Renal cortical epithelial cell (primary cell): ENCODE measurements around the gene PCYT1A. TPM values are rescaled to one million over a fixed set of nuclear protein-coding genes. Genes with fewer than 3 reads are reported as not detected.
"Not testable (repeated sequence)": the region's sequence is repeated elsewhere in the genome, so short reads cannot be mapped to it uniquely, and the experiment has no call there.

ENCODE experiments used
- DNase-seq: peaks from one replicate; pipeline ENCODE4 v3.0.0-alpha.2; 2011; ENCODE audit warnings: low read depth
- total RNA-seq: library from RNA; depleted of rRNA; stranded (reverse); fragments of >200 nt; gene quantifications from 2 replicates; pipeline ENCODE4 v1.2.3, GENCODE V29; 2014

PCYT1A gene
- total RNA-seq, 1 donor from 2014 or later, result 73.6 TPM

DNA sequence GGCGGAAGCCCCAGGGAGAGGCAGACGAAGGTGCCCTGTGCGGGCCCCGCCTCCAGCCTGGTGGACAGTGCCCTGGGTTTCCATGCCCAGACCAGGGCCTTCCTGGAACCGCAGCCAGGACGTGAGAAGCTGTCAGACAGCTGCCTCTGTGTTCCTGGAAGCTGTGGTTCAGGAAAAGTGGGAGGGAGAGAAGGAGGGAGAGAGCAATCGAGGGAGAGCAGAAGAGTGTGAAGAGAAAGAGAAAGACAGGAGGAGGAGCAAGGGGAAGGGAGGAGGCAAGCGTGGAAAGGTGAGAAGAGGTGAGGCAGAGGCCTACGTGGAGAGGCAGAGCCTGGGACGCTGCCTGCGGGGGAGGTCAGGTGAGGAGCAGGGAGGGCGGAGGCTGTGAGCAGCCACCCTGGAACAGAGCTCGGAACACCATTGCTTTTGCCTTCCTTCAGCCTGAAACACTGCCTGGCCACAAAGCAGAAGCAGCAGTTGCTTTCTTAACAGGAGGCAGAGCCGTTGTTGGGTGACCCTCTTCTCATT, 94.9 kb downstream of the PCYT1A start:
- no peak for DNase-seq

DNA sequence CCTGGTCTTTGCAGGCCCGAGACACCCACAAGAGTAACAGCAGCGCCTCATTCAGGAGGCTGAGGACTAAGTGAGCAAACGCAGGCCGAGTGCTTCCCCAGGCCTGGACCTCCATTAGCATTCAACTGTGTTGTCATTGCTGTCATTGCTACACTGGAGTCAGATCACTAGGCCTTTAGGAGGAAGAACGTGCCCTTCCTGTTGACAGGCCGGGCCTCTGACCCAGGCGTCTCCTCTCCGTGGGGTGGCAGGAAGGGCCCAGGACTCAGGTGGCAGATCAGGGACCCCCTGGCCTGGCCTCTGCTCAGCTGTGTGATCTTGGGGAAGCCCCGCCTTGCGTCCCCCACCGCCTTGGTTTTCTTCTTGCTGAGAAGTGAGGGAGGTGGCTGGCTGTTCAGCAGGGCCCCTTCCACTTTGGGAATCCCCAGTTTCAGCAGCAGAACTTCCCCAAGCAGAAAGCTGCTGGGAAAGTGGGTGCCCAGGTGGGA, 95.4 kb downstream of the PCYT1A start:
- no peak for DNase-seq

DNA sequence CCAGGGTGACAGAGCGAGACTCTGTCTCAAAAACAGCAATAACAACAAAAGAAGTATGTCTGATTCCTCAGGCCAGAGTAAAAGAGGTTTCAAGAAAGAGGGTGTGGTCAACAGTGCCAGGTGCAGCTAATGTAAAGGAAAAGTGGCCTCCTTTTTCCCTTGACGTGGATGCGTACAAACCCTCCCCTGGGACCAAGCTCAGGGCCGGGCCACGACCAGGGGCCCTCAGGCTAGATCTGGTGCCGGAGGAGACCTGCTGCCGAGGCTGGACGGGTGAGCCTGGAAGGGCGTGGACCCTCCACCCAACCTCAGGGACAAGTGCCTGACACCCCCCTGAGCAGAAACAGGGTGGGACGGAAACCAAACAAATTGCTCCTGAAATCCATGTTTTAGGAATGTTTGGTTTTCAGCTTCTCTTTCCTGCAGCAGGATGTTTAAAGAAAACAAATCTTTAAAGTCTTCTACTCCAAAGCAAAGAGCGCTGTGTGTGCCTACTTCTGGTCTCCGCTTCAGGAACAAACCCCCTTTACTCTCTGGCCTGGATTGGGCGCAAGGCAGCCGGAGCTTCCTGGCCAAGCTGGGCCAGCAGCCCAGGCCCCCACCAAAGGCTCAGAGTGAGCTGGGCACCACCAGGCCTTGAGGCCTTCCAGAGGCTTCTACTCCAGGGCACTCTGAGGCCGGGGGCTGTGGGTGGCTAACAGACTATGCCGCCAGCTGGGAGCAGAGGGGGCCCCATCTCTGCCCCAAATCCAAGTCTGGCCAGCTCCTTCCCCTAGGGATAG, 97.8 kb downstream of the PCYT1A start:
- no peak for DNase-seq

DNA sequence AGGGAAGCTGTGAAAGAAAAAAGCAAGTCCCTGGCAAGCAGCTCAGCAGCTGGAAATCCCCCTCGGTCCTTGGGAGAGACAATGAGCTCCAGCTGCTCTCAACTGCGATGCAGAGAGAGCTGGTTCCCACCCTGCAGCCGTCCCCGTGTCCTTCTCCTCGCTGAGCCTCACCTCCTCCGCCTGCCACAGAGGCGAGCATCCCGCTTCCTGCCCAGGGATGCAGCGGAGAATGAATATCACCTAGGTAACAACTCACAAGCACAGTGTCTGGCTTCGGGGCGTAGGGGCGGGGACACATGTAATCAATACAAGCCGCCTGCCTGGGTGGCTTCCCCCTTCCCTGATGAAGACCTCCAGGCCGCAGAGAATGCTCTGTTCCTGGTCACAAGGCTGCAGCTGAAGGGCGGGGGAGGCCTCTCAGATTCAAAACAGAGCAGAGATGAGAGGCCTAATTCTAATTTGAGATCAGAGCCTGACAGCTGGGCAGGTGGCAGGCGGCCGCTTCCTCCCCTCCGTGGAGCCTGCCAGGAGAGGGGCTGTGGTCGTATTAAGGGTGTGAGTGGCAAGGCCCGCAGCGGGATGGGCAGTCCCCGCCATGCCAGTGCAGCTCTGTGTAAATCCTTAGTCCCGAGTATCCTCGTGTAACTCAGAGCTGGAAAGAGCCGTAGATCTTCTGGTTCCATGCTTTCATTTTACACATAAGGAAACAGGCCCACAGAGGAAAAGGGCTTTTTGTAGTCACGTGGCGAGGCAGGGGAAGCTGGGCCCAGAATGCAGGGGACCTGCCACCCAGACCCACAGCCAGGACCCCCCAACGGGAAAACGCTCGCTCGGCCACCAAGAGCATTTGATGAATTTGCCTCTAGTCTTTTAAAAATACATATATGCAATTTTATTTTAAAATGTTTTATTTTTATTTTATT, 100.6 kb downstream of the PCYT1A start:
- no peak for DNase-seq

DNA sequence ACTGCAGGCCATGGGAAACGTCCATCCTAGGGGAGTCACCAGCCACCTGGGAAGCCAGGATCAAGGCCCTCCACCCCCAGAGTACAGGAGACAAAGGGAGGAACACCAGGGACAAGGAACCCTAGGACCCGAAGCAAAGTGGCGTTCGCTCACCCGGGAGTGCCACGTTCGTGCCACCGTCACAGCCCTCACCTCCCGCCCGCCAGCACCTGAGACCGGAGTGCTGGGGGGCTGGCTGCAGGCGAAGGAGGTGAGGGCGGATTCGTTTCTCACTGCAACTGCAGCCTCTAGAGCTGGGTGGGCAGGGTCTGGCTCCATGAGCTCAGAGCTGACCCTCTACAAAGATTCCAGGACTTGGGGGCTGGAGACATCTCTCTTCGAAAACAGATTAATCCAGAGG, 102.6 kb downstream of the PCYT1A start:
- no peak for DNase-seq

DNA sequence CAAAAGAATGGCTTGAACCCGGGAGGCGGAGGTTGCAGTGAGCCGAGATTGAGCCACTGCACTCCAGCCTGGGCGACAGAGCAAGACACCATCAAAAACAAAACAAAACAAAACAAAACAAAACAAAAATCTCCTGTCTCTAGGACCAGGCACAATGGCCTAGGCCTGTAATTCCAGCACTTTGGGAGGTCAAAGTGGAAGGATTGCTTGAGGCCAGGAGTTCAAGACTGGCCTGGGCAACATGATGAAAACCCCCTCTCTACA, 103.4 kb downstream of the PCYT1A start:
- not testable (repeated sequence) for DNase-seq

DNA sequence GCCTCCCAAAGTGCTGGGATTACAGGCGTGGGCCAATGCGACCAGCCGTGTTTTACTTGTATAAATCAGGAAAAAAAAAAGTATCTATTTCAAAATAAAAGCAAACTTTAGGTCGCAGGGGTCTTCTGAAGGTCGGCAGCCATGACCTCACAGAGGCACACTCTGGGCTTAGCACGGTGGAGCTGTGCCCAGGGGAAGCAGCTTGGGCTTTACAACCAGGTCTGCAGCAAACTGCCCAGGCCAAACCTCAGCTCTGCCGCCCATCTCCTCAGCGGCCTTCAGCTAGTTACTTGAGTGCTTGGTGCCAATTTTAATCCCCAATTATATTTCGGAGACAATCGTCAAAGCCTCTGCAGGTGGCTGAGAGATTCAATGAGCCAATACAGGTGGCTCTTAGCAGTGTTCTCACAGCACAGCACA, 106.4 kb downstream of the PCYT1A start:
- DNase-seq, result no peak

DNA sequence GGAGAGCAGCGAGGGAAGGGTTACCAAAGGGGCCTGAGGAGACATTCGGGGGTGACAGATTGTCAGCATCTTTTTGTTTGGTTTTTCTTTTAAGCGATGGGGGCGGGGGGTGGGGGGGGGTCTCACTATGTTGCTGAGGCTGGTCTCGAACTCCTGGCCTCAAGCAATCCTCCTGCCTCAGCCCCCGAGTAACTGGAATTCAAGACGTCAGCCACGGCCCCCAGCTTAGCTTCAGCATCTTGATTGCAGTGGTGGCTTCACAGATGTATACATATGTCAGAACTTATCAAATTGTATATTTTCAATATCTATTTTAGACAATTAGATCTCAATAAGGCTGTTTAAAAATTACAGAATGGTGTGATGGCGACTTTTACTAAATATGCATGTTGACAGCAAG, 107.2 kb downstream of the PCYT1A start:
- no peak for DNase-seq

Other genes with a start within 250 kb of the PCYT1A start
- 144 and 148 TPM in 2 replicates for gene TFRC, start 205.6 kb downstream of the PCYT1A start, total RNA-seq
- not detected in 2 replicates for gene ZDHHC19, start 76.3 kb downstream of the PCYT1A start, total RNA-seq
- gene SLC51A, start 71.2 kb downstream of the PCYT1A start, total RNA-seq, result not detected in 2 replicates
- 16.1 and 17.2 TPM in 2 replicates for gene DYNLT2B, start 30.5 kb upstream of the PCYT1A start, total RNA-seq
- not detected in 2 replicates for gene TM4SF19, start 50.7 kb upstream of the PCYT1A start, total RNA-seq
- 13.9 and 31.6 TPM in 2 replicates for gene UBXN7, start 144.7 kb upstream of the PCYT1A start, total RNA-seq
- gene RNF168, start 216.0 kb upstream of the PCYT1A start, total RNA-seq, result 11.3 and 14.1 TPM in 2 replicates
- gene SMCO1, start 227.6 kb upstream of the PCYT1A start, total RNA-seq, result not detected in 2 replicates